Body of pancreas (tissue), 4 donors: ENCODE results near the gene SPG21. TPM values are rescaled to one million over a fixed set of nuclear protein-coding genes. Genes with fewer than 3 reads are reported as not detected.
"Not testable (repeated sequence)": the region's sequence is repeated elsewhere in the genome, so short reads cannot be mapped to it uniquely, and the experiment has no call there.

Source experiments
- ATAC-seq: fragments of 150-250 bp; one replicate; pipeline ENCODE4 v1.9.1; 2016
- DNase-seq, 4 donors: peaks; one replicate each; pipeline ENCODE4 v3.0.0-alpha.2; 2019
- H3K27ac ChIP-seq, 4 donors: fragments of 200-600 bp; sonication (generic); 1 replicate in 3 of 4; 2 replicates in 1 of 4; pipeline versions ENCODE4 v1.5.1 to v1.6.1; 2016 to 2019; ENCODE audit warnings: mild to moderate bottlenecking in 1 of 4, mixed read lengths in 1 of 4, moderate library complexity in 1 of 4
- H3K27me3 ChIP-seq, 2 donors: fragments of 200-600 bp; sonication (generic); one replicate each; pipeline ENCODE4 v1.6.0; 2016; ENCODE audit warnings: mild to moderate bottlenecking in 1 of 2
- H3K36me3 ChIP-seq, 2 donors: fragments of 200-600 bp; sonication (generic); replicated peaks in 1 of 2; 2 replicates each; pipeline ENCODE4 v1.5.1; 2016; ENCODE audit warnings: low read depth in 2 of 2; ENCODE audit not compliant: insufficient read depth in 1 of 2
- H3K4me1 ChIP-seq: fragments of 200-600 bp; sonication (generic); one replicate; pipeline ENCODE4 v1.6.0; 2016
- H3K4me3 ChIP-seq, 2 donors: fragments of 200-600 bp; sonication (generic); 1 replicate in 1 of 2; 2 replicates in 1 of 2; pipeline ENCODE4 v1.5.1; 2016 to 2019
- H3K9me3 ChIP-seq, 3 donors: fragments of 200-600 bp; sonication (generic); 1 replicate in 2 of 3; 2 replicates in 1 of 3; pipeline ENCODE4 v1.5.1; 2016
- POLR2A ChIP-seq, 3 donors: fragments of 450-650 bp; IDR thresholded peaks; one replicate each; pipeline ENCODE4 v1.6.1; 2016; ENCODE audit warnings: antibody characterized with exemption in 3 of 3, mild to moderate bottlenecking in 2 of 3
- WGBS, 2 donors: methylation state at CpG; one replicate each; pipeline ENCODE4 v1.1.5; 2017; 5-methylcytosine and 5-hydroxymethylcytosine counted together
- intact Hi-C: fragments of 100-400 bp; cut with DNase I; formaldehyde crosslinking; loops from one replicate; pipeline ENCODE4 v1.15.1; 2023
- total RNA-seq, 2 donors: library from RNA; depleted of rRNA; stranded (reverse); fragments of >200 nt; gene quantifications; one replicate each; pipeline ENCODE4 v1.1.0, GENCODE V29; 2016
- TF ChIP-seq, protein P1 (sequence below), 7 experiments: fragments of 450-650 bp in 4 of 7; fragments of 200-600 bp in 3 of 7; sonication (generic) in 3 of 7; IDR thresholded peaks; one replicate each; pipeline ENCODE4 v1.5.1; 2016 to 2019; ENCODE audit warnings: antibody characterized with exemption in 7 of 7

SPG21 gene
- total RNA-seq, 2 donors from 2014 or later = 33.0 to 46.4 TPM

DNA sequence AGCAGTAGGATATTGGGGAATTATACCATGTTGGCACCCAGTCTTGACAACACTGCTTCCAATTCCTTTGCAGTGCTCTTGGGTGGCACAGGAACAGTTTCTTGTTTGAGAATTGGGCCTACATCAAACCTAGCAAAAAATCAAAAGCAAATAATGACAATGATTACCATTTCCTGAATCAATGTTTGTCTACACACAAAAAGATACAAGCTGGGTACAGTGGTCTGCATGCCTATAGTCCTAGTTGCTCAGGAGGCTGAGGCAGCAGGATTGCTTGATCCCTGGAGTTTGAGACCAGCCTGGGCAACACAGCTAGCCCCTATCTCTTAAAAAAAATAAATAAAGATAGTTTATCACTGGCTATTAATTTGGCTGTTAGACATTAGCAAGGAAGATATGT, 31.8 kb upstream of the SPG21 start:
- TF ChIP-seq, protein P1, sequence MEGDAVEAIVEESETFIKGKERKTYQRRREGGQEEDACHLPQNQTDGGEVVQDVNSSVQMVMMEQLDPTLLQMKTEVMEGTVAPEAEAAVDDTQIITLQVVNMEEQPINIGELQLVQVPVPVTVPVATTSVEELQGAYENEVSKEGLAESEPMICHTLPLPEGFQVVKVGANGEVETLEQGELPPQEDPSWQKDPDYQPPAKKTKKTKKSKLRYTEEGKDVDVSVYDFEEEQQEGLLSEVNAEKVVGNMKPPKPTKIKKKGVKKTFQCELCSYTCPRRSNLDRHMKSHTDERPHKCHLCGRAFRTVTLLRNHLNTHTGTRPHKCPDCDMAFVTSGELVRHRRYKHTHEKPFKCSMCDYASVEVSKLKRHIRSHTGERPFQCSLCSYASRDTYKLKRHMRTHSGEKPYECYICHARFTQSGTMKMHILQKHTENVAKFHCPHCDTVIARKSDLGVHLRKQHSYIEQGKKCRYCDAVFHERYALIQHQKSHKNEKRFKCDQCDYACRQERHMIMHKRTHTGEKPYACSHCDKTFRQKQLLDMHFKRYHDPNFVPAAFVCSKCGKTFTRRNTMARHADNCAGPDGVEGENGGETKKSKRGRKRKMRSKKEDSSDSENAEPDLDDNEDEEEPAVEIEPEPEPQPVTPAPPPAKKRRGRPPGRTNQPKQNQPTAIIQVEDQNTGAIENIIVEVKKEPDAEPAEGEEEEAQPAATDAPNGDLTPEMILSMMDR (IDR thresholded peaks at IDR 0.05) = no peak
- TF ChIP-seq POLR2A (IDR thresholded peaks at IDR 0.05) = no peak
- Histone ChIP-seq H3K4me1 (no peaks in the 10 kb centered on the region), H3K27me3 (no peaks in the 10 kb centered on the region), H3K4me3 (no peak overlapping the region), H3K36me3 (peaks cover 0 to 1% of the 10 kb centered on the region in 2 donors), H3K27ac (no peak overlapping the region), H3K9me3 (no peaks in the 10 kb centered on the region)
- intact Hi-C loops = no loop called here
- ATAC-seq = no peak
- DNase-seq = no peak

DNA sequence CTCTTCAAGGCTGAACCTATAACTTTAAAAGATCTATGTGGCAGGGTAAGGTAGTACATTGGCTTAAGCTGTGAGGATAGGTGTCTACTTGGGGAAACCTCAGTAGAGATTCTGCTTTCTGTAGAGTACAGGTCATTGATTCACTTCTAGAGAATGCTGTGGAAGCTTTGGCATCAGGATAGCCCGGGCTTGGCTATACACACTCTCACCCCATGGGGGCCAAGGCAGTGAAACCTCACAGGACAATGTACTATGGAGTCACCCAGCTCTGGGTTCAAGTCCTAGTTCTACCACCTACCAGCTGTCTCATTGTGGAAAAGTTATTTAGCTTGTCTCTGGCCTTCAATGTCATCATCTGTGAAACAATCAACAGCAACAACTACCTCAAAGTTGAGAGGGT, 30.7 kb upstream of the SPG21 start:
- no peaks in the 10 kb centered on the region for H3K4me1 ChIP-seq
- H3K36me3 ChIP-seq = peaks cover 2 to 4% of the 10 kb centered on the region in 2 donors
- ATAC-seq (no peak), DNase-seq (no peak)
- H3K27me3 ChIP-seq = no peaks in the 10 kb centered on the region
- H3K27ac ChIP-seq = no peak overlapping the region
- no peak overlapping the region for H3K4me3 ChIP-seq
- intact Hi-C loops = no loop called here
- H3K9me3 ChIP-seq = no peaks in the 10 kb centered on the region
- TF ChIP-seq, protein P1 (IDR thresholded peaks at IDR 0.05) = no peak
- no peak for TF ChIP-seq POLR2A (IDR thresholded peaks at IDR 0.05)
- 71 to 93% methylated on average over 1 of the region's 1 CpG for WGBS, 2 donors

GRCh38 chr15:65011198-65011597, 21.5 kb upstream of the SPG21 start:
- H3K27me3 ChIP-seq, DNase-seq, H3K4me1 ChIP-seq, H3K27ac ChIP-seq, ATAC-seq, H3K9me3 ChIP-seq, H3K4me3 ChIP-seq, intact Hi-C loops: not testable (repeated sequence)
- peaks cover 11 to 14% of the 10 kb centered on the region in 2 donors for H3K36me3 ChIP-seq
- WGBS, 2 donors = 82 to 83% methylated on average over 4 of the region's 4 CpGs

DNA sequence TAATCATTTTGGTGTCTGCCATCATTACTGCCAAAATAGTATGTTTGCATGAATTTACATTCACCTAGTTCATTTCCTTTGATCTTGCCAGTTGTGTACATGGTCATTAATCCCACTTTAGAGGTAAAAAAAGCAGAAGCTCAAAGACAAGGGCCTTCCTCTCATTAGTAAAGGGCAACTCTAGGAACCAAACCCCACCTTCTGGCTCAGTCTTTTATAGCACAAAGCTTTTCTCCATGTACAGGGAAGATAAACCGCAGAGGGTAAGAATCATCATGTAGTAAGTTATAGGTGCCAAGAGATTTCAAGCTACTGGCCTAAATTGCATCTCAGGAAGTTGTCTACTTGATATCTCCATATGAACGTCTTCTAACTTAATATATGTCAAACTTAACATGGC, 19.3 kb upstream of the SPG21 start:
- WGBS, 2 donors = 73 to 80% methylated on average over 2 of the region's 2 CpGs
- no peak for DNase-seq
- intact Hi-C loops = no loop called here
- Histone ChIP-seq H3K4me3 (no peak overlapping the region), H3K9me3 (peaks cover 0 to 7% (median 0%) of the 10 kb centered on the region in 3 donors), H3K27me3 (no peaks in the 10 kb centered on the region), H3K27ac (no peak overlapping the region), H3K4me1 (no peaks in the 10 kb centered on the region), H3K36me3 (peaks cover 3 to 9% of the 10 kb centered on the region in 2 donors)
- ATAC-seq = no peak
- TF ChIP-seq POLR2A (IDR thresholded peaks at IDR 0.05) = no peak
- TF ChIP-seq, protein P1 (IDR thresholded peaks at IDR 0.05) = no peak

DNA sequence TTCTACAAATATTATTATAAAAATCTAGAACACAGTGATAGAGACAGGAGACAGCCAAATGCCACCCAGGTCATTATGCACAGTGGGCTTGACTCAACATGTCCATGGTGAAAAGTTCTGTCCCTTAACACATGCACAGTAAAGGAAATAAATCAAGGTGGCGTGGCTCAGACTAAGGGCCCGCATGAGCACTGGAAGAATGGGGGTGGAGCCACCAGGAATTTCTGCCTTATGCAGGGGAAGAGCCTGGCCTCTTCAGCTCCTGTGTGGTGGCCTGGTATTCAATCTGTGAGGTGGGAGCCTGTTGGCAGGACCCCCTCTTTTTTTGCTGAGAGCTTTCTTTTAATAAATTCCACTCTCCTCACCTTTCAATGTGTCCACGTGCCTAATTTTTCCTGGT, 17.2 kb upstream of the SPG21 start:
- H3K9me3 ChIP-seq = no peaks in the 10 kb centered on the region
- ATAC-seq = no peak
- no peaks in the 10 kb centered on the region for H3K4me1 ChIP-seq
- no peak overlapping the region for H3K4me3 ChIP-seq
- intact Hi-C loops = no loop called here
- no peak for DNase-seq
- no peaks in the 10 kb centered on the region for H3K36me3 ChIP-seq
- TF ChIP-seq POLR2A (IDR thresholded peaks at IDR 0.05) = no peak
- TF ChIP-seq, protein P1 (IDR thresholded peaks at IDR 0.05) = no peak
- no peak overlapping the region for H3K27ac ChIP-seq
- H3K27me3 ChIP-seq = no peaks in the 10 kb centered on the region
- 90 to 94% methylated on average over 3 of the region's 3 CpGs for WGBS, 2 donors
